ENCODE data around the gene RECQL5.

DNA sequence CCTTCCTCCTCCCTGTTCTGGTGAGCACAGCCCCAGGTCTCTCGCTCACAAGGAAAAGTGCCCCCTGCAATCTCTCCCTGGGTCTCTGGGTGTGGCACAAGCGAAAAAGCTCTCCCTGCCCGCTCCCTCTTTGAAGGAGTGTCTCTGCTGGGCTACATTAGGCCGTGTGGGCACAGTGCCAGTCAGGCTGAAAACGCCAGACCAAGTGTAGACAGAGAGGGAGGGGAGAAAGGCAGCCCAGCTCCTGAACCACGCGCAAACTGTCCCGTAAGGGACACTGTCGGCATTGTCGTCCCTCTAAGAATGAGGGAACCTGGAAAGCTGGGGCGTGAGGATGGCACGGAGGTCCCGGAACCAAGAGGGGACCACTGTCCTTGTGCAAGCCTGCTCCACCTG lies 29.8 kb downstream of the RECQL5 start:
- TF ChIP-seq, protein P1, sequence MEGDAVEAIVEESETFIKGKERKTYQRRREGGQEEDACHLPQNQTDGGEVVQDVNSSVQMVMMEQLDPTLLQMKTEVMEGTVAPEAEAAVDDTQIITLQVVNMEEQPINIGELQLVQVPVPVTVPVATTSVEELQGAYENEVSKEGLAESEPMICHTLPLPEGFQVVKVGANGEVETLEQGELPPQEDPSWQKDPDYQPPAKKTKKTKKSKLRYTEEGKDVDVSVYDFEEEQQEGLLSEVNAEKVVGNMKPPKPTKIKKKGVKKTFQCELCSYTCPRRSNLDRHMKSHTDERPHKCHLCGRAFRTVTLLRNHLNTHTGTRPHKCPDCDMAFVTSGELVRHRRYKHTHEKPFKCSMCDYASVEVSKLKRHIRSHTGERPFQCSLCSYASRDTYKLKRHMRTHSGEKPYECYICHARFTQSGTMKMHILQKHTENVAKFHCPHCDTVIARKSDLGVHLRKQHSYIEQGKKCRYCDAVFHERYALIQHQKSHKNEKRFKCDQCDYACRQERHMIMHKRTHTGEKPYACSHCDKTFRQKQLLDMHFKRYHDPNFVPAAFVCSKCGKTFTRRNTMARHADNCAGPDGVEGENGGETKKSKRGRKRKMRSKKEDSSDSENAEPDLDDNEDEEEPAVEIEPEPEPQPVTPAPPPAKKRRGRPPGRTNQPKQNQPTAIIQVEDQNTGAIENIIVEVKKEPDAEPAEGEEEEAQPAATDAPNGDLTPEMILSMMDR (IDR thresholded peaks at IDR 0.05), result no peak
- no peak for TF ChIP-seq POLR2A (IDR thresholded peaks at IDR 0.05)
